Endothelial cell of umbilical vein (primary cell): ENCODE data around the gene OR52N2. TPM values are rescaled to one million over a fixed set of nuclear protein-coding genes. Genes with fewer than 3 reads are reported as not detected.

ENCODE experiments used
- BruUV-seq: library from RNA; stranded (reverse); fragments of 400-500 nt; replicated peaks from 2 replicates; lab custom pipeline; 2021; lab: Mats Ljungman, UMichigan
- CTCF ChIA-PET: fragments of 300-600, 350-600 bp; sonication (Branson Sonifier 250); formaldehyde crosslinking; loops from one replicate; lab custom pipeline; 2021; ENCODE audit warnings: antibody characterized with exemption, inconsistent platforms; lab: Charles Lee
- POLR2A ChIA-PET: fragments of 300-600, 350-600 bp; sonication (Branson Sonifier 250); formaldehyde crosslinking; loops from one replicate; lab custom pipeline; 2021; ENCODE audit warnings: antibody characterized with exemption, inconsistent platforms; lab: Charles Lee
- DNase-seq: peaks from one replicate; pipeline ENCODE4 v3.0.0-alpha.2; 2011; ENCODE audit warnings: low read depth, low spot score
- FAIRE-seq: peaks from 2 replicates; lab custom pipeline; 2011; peaks lifted over from hg19 to GRCh38; lab: Jason Lieb, UNC
- H2AFZ ChIP-seq: 2 replicates; pipeline ENCODE4 v1.6.0; 2012; ENCODE audit warnings: low read depth, low read length, control low read depth, inconsistent platforms
- H3K27ac ChIP-seq: 2 replicates; pipeline ENCODE4 v1.5.1; 2011; ENCODE audit warnings: low read depth, mild to moderate bottlenecking, control low read depth, low read length, moderate library complexity; ENCODE audit not compliant: insufficient read depth
- H3K27me3 ChIP-seq, 2 experiments: 2 replicates each; pipeline versions ENCODE4 v1.6.0 to v1.6.1; 2011; ENCODE audit warnings: low read length in 2 of 2, mixed read lengths in 1 of 2; ENCODE audit not compliant: control insufficient read depth in 2 of 2, insufficient read depth in 2 of 2
- H3K36me3 ChIP-seq, 2 experiments: 2 replicates in 1 of 2; 3 replicates in 1 of 2; pipeline ENCODE4 v1.5.1; 2011; ENCODE audit warnings: low read length in 2 of 2, mild to moderate bottlenecking in 1 of 2, moderate library complexity in 1 of 2; ENCODE audit not compliant: control insufficient read depth in 2 of 2, insufficient read depth in 2 of 2; ENCODE audit errors: extremely low read depth in 1 of 2
- H3K4me1 ChIP-seq: 3 replicates; pipeline ENCODE4 v1.5.1; 2011; ENCODE audit warnings: mild to moderate bottlenecking, low read length; ENCODE audit not compliant: control insufficient read depth, insufficient read depth; ENCODE audit errors: extremely low read depth
- H3K4me2 ChIP-seq: 2 replicates; pipeline ENCODE4 v1.6.1; 2011; ENCODE audit warnings: low read length, control low read depth, mixed read lengths; ENCODE audit not compliant: insufficient read depth
- H3K4me3 ChIP-seq, 3 experiments: fragments of 200-600 bp in 1 of 3; sonication (generic), shearing (Covaris generic) in 1 of 3; replicated peaks in 1 of 3; 2 replicates each; pipeline ENCODE4 v1.5.1; 2011 to 2016; ENCODE audit warnings: control low read depth in 3 of 3, low read length in 3 of 3, mild to moderate bottlenecking in 2 of 3, inconsistent platforms in 1 of 3, low read depth in 1 of 3, moderate library complexity in 1 of 3; ENCODE audit not compliant: insufficient read depth in 1 of 3
- H3K79me2 ChIP-seq: 2 replicates; pipeline ENCODE4 v1.6.0; 2012; ENCODE audit warnings: low read length, inconsistent platforms; ENCODE audit not compliant: control insufficient read depth, insufficient read depth
- H3K9ac ChIP-seq: replicated peaks from 2 replicates; pipeline ENCODE3; 2011; ENCODE audit warnings: low read length, control low read depth; ENCODE audit not compliant: insufficient read depth; ENCODE audit errors: extremely low read depth
- H3K9me1 ChIP-seq: replicated peaks from 3 replicates; pipeline ENCODE4 v1.6.0; 2011; ENCODE audit warnings: mild to moderate bottlenecking, low read length; ENCODE audit not compliant: control insufficient read depth, insufficient read depth; ENCODE audit errors: extremely low read depth
- H3K9me3 ChIP-seq: replicated peaks from 2 replicates; pipeline ENCODE4 v1.5.1; 2012; ENCODE audit warnings: low read length, inconsistent platforms; ENCODE audit not compliant: control insufficient read depth, insufficient read depth
- H4K20me1 ChIP-seq: replicated peaks from 2 replicates; pipeline ENCODE3; 2011; ENCODE audit warnings: mild to moderate bottlenecking, low read length; ENCODE audit not compliant: control insufficient read depth, insufficient read depth; ENCODE audit errors: extremely low read depth
- GATA2 ChIP-seq: IDR thresholded peaks from 2 replicates; pipeline ENCODE4 v1.7.0; 2011; ENCODE audit warnings: low read depth, mild to moderate bottlenecking, moderate library complexity, mixed read lengths, low read length; ENCODE audit not compliant: insufficient read length, insufficient read depth
- POLR2AphosphoS5 ChIP-seq: IDR thresholded peaks from 2 replicates; pipeline ENCODE4 v1.6.1; 2012; ENCODE audit warnings: low read depth, mild to moderate bottlenecking, control low read depth, low read length, moderate library complexity; ENCODE audit not compliant: insufficient read depth
- dilution Hi-C: fragments of 300-500 bp; cut with MboI; formaldehyde crosslinking; loops from one replicate; pipeline ENCODE4 v1.15.0; 2019; ENCODE audit warnings: low sequenced_read_pairs; ENCODE audit not compliant: extremely low pct_ligation_motif_present
- intact Hi-C: fragments of 100-400 bp; cut with micrococcal nuclease; formaldehyde crosslinking; loops from one replicate; pipeline ENCODE4 v1.10.0; 2022
- polyA plus RNA-seq, 4 experiments: library from polyadenylated mRNA; depleted of rRNA in 3 of 4; stranded (reverse) in 3 of 4; unstranded in 1 of 4; fragments of >200 nt; gene quantifications; 2 replicates each; pipeline versions ENCODE4 v1.2.1 to v1.2.3, GENCODE V29; 2011 to 2012; ENCODE audit warnings: missing spikeins in 1 of 4
- total RNA-seq: library from RNA; stranded (reverse); gene quantifications from 2 replicates; pipeline ENCODE4 v1.2.3, GENCODE V29; 2021

OR52N2 gene
- total and polyA plus RNA-seq, 2 donors (not counting 3 experiments of a cell fraction or from before 2014, with no cell fraction given) = not detected

- dilution Hi-C loops = no loop called here
- TF ChIP-seq GATA2 (no peak), POLR2AphosphoS5 (no peak)
- no peaks in the 10 kb centered on the region for H4K20me1 ChIP-seq
- no peak for FAIRE-seq
- H3K4me2 ChIP-seq = no peak overlapping the region
- no peak for DNase-seq
- ChIA-PET CTCF (no interaction called here), POLR2A (no interaction called here)
- H3K9me1 ChIP-seq = no peaks in the 10 kb centered on the region
- H3K27ac ChIP-seq = no peak overlapping the region
- no peak overlapping the region for H3K4me3 ChIP-seq
- no peaks in the 10 kb centered on the region for H3K9me3 ChIP-seq
- H3K9ac ChIP-seq = no peak overlapping the region
- no peaks in the 10 kb centered on the region for H3K4me1 ChIP-seq
- H3K79me2 ChIP-seq = no peaks in the 10 kb centered on the region
- no peaks in the 10 kb centered on the region for H3K27me3 ChIP-seq
- no peaks in the 10 kb centered on the region for H3K36me3 ChIP-seq
- intact Hi-C loops = no loop called here
- no peak overlapping the region for H2AFZ ChIP-seq
- no TSS peak for BruUV-seq
Measured at GRCh38 chr11:5865826-5866225, 57.1 kb downstream of the OR52N2 start.

Other genes with a start within 250 kb of the OR52N2 start
- not detected in 2 replicates for gene OR52B6, start 228.0 kb upstream of the OR52N2 start, total RNA-seq
- not detected in 2 replicates for gene OR52B6, start 228.0 kb upstream of the OR52N2 start, polyA plus RNA-seq
- 4.8 and 5.6 TPM in 2 replicates for gene TRIM6, start 212.3 kb upstream of the OR52N2 start, total RNA-seq
- 3.3 and 3.9 TPM in 2 replicates for gene TRIM6, start 212.3 kb upstream of the OR52N2 start, polyA plus RNA-seq
- 5.2 and 6.7 TPM in 2 replicates for gene TRIM34, start 183.9 kb upstream of the OR52N2 start, total RNA-seq
- gene TRIM34, start 183.9 kb upstream of the OR52N2 start, polyA plus RNA-seq = 14.6 and 15.2 TPM in 2 replicates
- gene TRIM5, start 123.8 kb upstream of the OR52N2 start, total RNA-seq = 54.5 and 61.4 TPM in 2 replicates
- 46.0 and 57.3 TPM in 2 replicates for gene TRIM5, start 123.8 kb upstream of the OR52N2 start, polyA plus RNA-seq
- 73.4 and 110 TPM in 2 replicates for gene TRIM22, start 119.1 kb upstream of the OR52N2 start, total RNA-seq
- 67.5 and 73.5 TPM in 2 replicates for gene TRIM22, start 119.1 kb upstream of the OR52N2 start, polyA plus RNA-seq
- not detected in 2 replicates for gene OR56B1, start 72.5 kb upstream of the OR52N2 start, total RNA-seq
- gene OR56B1, start 72.5 kb upstream of the OR52N2 start, polyA plus RNA-seq = not detected in 2 replicates
- not detected in 2 replicates for gene OR52N4, start 54.7 kb upstream of the OR52N2 start, total RNA-seq
- 0.08 and 0.10 TPM in 2 replicates for gene OR52N4, start 54.7 kb upstream of the OR52N2 start, polyA plus RNA-seq
- gene OR52N5, start 25.6 kb upstream of the OR52N2 start, total RNA-seq = not detected in 2 replicates
- not detected in 2 replicates for gene OR52N5, start 25.6 kb upstream of the OR52N2 start, polyA plus RNA-seq
- not detected in 2 replicates for gene OR52N1, start 17.7 kb upstream of the OR52N2 start, total RNA-seq
- not detected in 2 replicates for gene OR52N1, start 17.7 kb upstream of the OR52N2 start, polyA plus RNA-seq
- not detected in 2 replicates for gene OR52E6, start 33.0 kb downstream of the OR52N2 start, total RNA-seq
- gene OR52E6, start 33.0 kb downstream of the OR52N2 start, polyA plus RNA-seq = not detected in 2 replicates
- not detected in 2 replicates for gene OR52E8, start 48.8 kb downstream of the OR52N2 start, total RNA-seq
- gene OR52E8, start 48.8 kb downstream of the OR52N2 start, polyA plus RNA-seq = not detected in 2 replicates
- not detected in 2 replicates for gene OR52E4, start 71.7 kb downstream of the OR52N2 start, total RNA-seq
- gene OR52E4, start 71.7 kb downstream of the OR52N2 start, polyA plus RNA-seq = not detected in 2 replicates
- gene OR52E5, start 84.3 kb downstream of the OR52N2 start, total RNA-seq = not detected in 2 replicates
- not detected in 2 replicates for gene OR52E5, start 84.3 kb downstream of the OR52N2 start, polyA plus RNA-seq
- not detected in 2 replicates for gene OR56A3, start 133.3 kb downstream of the OR52N2 start, total RNA-seq
- gene OR56A3, start 133.3 kb downstream of the OR52N2 start, polyA plus RNA-seq = not detected in 2 replicates
- not detected in 2 replicates for gene OR56A5, start 159.6 kb downstream of the OR52N2 start, total RNA-seq
- not detected in 2 replicates for gene OR56A5, start 159.6 kb downstream of the OR52N2 start, polyA plus RNA-seq
- gene OR52L1, start 178.1 kb downstream of the OR52N2 start, total RNA-seq = not detected in 2 replicates
- gene OR52L1, start 178.1 kb downstream of the OR52N2 start, polyA plus RNA-seq = 0.07 TPM in 1 of 2 replicates, not detected in the other
- not detected in 2 replicates for gene OR56A4, start 198.0 kb downstream of the OR52N2 start, total RNA-seq
- gene OR56A4, start 198.0 kb downstream of the OR52N2 start, polyA plus RNA-seq = not detected in 2 replicates
- not detected in 2 replicates for gene OR56A1, start 221.8 kb downstream of the OR52N2 start, total RNA-seq
- not detected in 2 replicates for gene OR56A1, start 221.8 kb downstream of the OR52N2 start, polyA plus RNA-seq